ENCODE measurements around the gene DET1. TPM values are rescaled to one million over a fixed set of nuclear protein-coding genes. Genes with fewer than 3 reads are reported as not detected.
"Not testable (repeated sequence)": the region's sequence is repeated elsewhere in the genome, so short reads cannot be mapped to it uniquely, and the experiment has no call there.

Gene DET1
- total RNA-seq, 2 donors from 2014 or later, result 4.4 to 4.8 TPM

GRCh38 chr15:88543065-88543776 lies 3.3 kb downstream of the DET1 start:
- Histone ChIP-seq H3K9me3 (ENCODE audit: control insufficient read depth, low read length) (no peaks in the 10 kb centered on the region), H3K27ac (ENCODE audit: low read depth, low read length) (no peak overlapping the region), H3K36me3 (ENCODE audit: control insufficient read depth, insufficient read depth, low read length) (peaks cover 50% of the 10 kb centered on the region), H3K4me3 (ENCODE audit: low read length) (peak overlapping the region; percentile 87), H3K27me3 (ENCODE audit: control insufficient read depth, insufficient read depth, low read length, poor library complexity, severe bottlenecking) (no peaks in the 10 kb centered on the region), H3K9ac (ENCODE audit: extremely low read depth, low read length, poor library complexity, severe bottlenecking) (peak overlapping the region; percentile 75), H3K4me1 (ENCODE audit: control insufficient read depth, insufficient read depth, low read length) (peaks cover 13% of the 10 kb centered on the region)
- Mint-ChIP-seq H3K27ac (peak overlapping the region; percentile 94), H3K9me3 (no peaks in the 10 kb centered on the region), H3K27me3 (ENCODE audit: insufficient read depth) (no peaks in the 10 kb centered on the region), H3K4me3 (peak overlapping the region; percentile 81), H3K4me1 (peaks cover 72% of the 10 kb centered on the region), H3K36me3 (ENCODE audit: low read depth) (peaks cover 45% of the 10 kb centered on the region)
- TF ChIP-seq CTCF (conservative IDR thresholded peaks at IDR 0.05), result no peak
- 91 to 95% methylated on average over 13 of the region's 13 CpGs for WGBS, 2 experiments (ENCODE audit: insufficient coverage in 1 of 2, insufficient read length in 1 of 2)
- DNase-seq, result peak; percentile 50

- WGBS, 2 experiments (ENCODE audit: insufficient coverage in 1 of 2, insufficient read length in 1 of 2), result 86 to 93% methylated on average over 8 of the region's 8 CpGs
These were observed 4.1 kb downstream of the DET1 start for GRCh38 chr15:88542342-88542733.

GRCh38 chr15:88541709-88542341 lies 4.7 kb downstream of the DET1 start:
- H3K9me3 ChIP-seq (ENCODE audit: control insufficient read depth, low read length), result peaks cover under 1% of the 10 kb centered on the region
- peaks cover 16% of the 10 kb centered on the region for H3K4me1 ChIP-seq (ENCODE audit: control insufficient read depth, insufficient read depth, low read length)
- peaks cover 50% of the 10 kb centered on the region for H3K36me3 ChIP-seq (ENCODE audit: control insufficient read depth, insufficient read depth, low read length)
- DNase-seq, result no peak
- peaks cover 45% of the 10 kb centered on the region for H3K36me3 Mint-ChIP-seq (ENCODE audit: low read depth)
- no peak for TF ChIP-seq CTCF (conservative IDR thresholded peaks at IDR 0.05)
- peak overlapping the region; percentile 94 for H3K27ac Mint-ChIP-seq
- no peaks in the 10 kb centered on the region for H3K27me3 Mint-ChIP-seq (ENCODE audit: insufficient read depth)
- 81 to 92% methylated on average over 14 to 16 of the region's 16 CpGs for WGBS, 2 experiments (ENCODE audit: insufficient coverage in 1 of 2, insufficient read length in 1 of 2)
- peak overlapping the region; percentile 3 for H3K27ac ChIP-seq (ENCODE audit: low read depth, low read length)
- peak overlapping the region; percentile 75 for H3K9ac ChIP-seq (ENCODE audit: extremely low read depth, low read length, poor library complexity, severe bottlenecking)
- peaks cover 74% of the 10 kb centered on the region for H3K4me1 Mint-ChIP-seq
- peak overlapping the region; percentile 81 for H3K4me3 Mint-ChIP-seq
- H3K4me3 ChIP-seq (ENCODE audit: low read length), result peak overlapping the region; percentile 87
- H3K9me3 Mint-ChIP-seq, result no peaks in the 10 kb centered on the region
- H3K27me3 ChIP-seq (ENCODE audit: control insufficient read depth, insufficient read depth, low read length, poor library complexity, severe bottlenecking), result no peaks in the 10 kb centered on the region

More at GRCh38 chr15:88542342-88542733, 4.1 kb downstream of the DET1 start:
- Mint-ChIP-seq H3K4me3 (peak overlapping the region; percentile 81), H3K4me1 (peaks cover 78% of the 10 kb centered on the region), H3K27me3 (ENCODE audit: insufficient read depth) (no peaks in the 10 kb centered on the region), H3K36me3 (ENCODE audit: low read depth) (peaks cover 45% of the 10 kb centered on the region), H3K27ac (peak overlapping the region; percentile 94), H3K9me3 (no peaks in the 10 kb centered on the region)
- DNase-seq, result no peak
- Histone ChIP-seq H3K27ac (ENCODE audit: low read depth, low read length) (peak overlapping the region; percentile 3), H3K9ac (ENCODE audit: extremely low read depth, low read length, poor library complexity, severe bottlenecking) (peak overlapping the region; percentile 75), H3K36me3 (ENCODE audit: control insufficient read depth, insufficient read depth, low read length) (peaks cover 50% of the 10 kb centered on the region), H3K4me3 (ENCODE audit: low read length) (peak overlapping the region; percentile 87), H3K9me3 (ENCODE audit: control insufficient read depth, low read length) (no peaks in the 10 kb centered on the region), H3K4me1 (ENCODE audit: control insufficient read depth, insufficient read depth, low read length) (peaks cover 16% of the 10 kb centered on the region), H3K27me3 (ENCODE audit: control insufficient read depth, insufficient read depth, low read length, poor library complexity, severe bottlenecking) (no peaks in the 10 kb centered on the region)
- no peak for TF ChIP-seq CTCF (conservative IDR thresholded peaks at IDR 0.05)

- Histone ChIP-seq H3K36me3 (ENCODE audit: control insufficient read depth, insufficient read depth, low read length) (peaks cover 50% of the 10 kb centered on the region), H3K9ac (ENCODE audit: extremely low read depth, low read length, poor library complexity, severe bottlenecking) (peak overlapping the region; percentile 75), H3K27ac (ENCODE audit: low read depth, low read length) (peak overlapping the region; percentile 18), H3K4me1 (ENCODE audit: control insufficient read depth, insufficient read depth, low read length) (peaks cover 16% of the 10 kb centered on the region), H3K4me3 (ENCODE audit: low read length) (peak overlapping the region; percentile 87)
- WGBS, 2 experiments (ENCODE audit: insufficient coverage in 1 of 2, insufficient read length in 1 of 2), result 62 to 71% methylated on average over 2 to 4 of the region's 9 CpGs
- H3K27me3 ChIP-seq (ENCODE audit: control insufficient read depth, insufficient read depth, low read length, poor library complexity, severe bottlenecking); DNase-seq; H3K27me3 Mint-ChIP-seq (ENCODE audit: insufficient read depth); H3K9me3 Mint-ChIP-seq; H3K9me3 ChIP-seq (ENCODE audit: control insufficient read depth, low read length): not testable (repeated sequence)
- peak overlapping the region; percentile 81 for H3K4me3 Mint-ChIP-seq
- peak overlapping the region; percentile 94 for H3K27ac Mint-ChIP-seq
- peaks cover 72% of the 10 kb centered on the region for H3K4me1 Mint-ChIP-seq
- peaks cover 46% of the 10 kb centered on the region for H3K36me3 Mint-ChIP-seq (ENCODE audit: low read depth)
These were observed 5.4 kb downstream of the DET1 start for GRCh38 chr15:88541111-88541510.

- H3K27me3 ChIP-seq (ENCODE audit: control insufficient read depth, insufficient read depth, low read length, poor library complexity, severe bottlenecking); H3K27me3 Mint-ChIP-seq (ENCODE audit: insufficient read depth); DNase-seq; H3K9me3 Mint-ChIP-seq: not testable (repeated sequence)
- peak overlapping the region; percentile 81 for H3K4me3 Mint-ChIP-seq
- peak overlapping the region; percentile 95 for H3K4me3 ChIP-seq (ENCODE audit: low read length)
- H3K4me1 ChIP-seq (ENCODE audit: control insufficient read depth, insufficient read depth, low read length), result peaks cover 16% of the 10 kb centered on the region
- H3K36me3 ChIP-seq (ENCODE audit: control insufficient read depth, insufficient read depth, low read length), result peaks cover 50% of the 10 kb centered on the region
- H3K36me3 Mint-ChIP-seq (ENCODE audit: low read depth), result peaks cover 50% of the 10 kb centered on the region
- no CpG with 5 or more reads among the region's 2 CpGs for WGBS, 2 experiments (ENCODE audit: insufficient coverage in 1 of 2, insufficient read length in 1 of 2)
- peaks cover 69% of the 10 kb centered on the region for H3K4me1 Mint-ChIP-seq
- H3K9me3 ChIP-seq (ENCODE audit: control insufficient read depth, low read length), result peaks cover 16% of the 10 kb centered on the region
- H3K9ac ChIP-seq (ENCODE audit: extremely low read depth, low read length, poor library complexity, severe bottlenecking), result peak overlapping the region; percentile 97
- peak overlapping the region; percentile 94 for H3K27ac Mint-ChIP-seq
- H3K27ac ChIP-seq (ENCODE audit: low read depth, low read length), result peak overlapping the region; percentile 6
These were observed 6.1 kb downstream of the DET1 start for GRCh38 chr15:88540350-88540749.
